HG03354 (cell line): ENCODE data around the gene MCU.

Experiments
- ATAC-seq: cut with Tn5 transposase; IDR thresholded peaks from one replicate; pipeline ENCODE4 v1.9.1; 2021; ENCODE audit warnings: mild to moderate bottlenecking; ENCODE audit not compliant: unreplicated experiment, poor library complexity, severe bottlenecking

The MCU gene

GRCh38 chr10:72825163-72825562 is 133.2 kb downstream of the MCU start:
- ATAC-seq, result no peak

DNA sequence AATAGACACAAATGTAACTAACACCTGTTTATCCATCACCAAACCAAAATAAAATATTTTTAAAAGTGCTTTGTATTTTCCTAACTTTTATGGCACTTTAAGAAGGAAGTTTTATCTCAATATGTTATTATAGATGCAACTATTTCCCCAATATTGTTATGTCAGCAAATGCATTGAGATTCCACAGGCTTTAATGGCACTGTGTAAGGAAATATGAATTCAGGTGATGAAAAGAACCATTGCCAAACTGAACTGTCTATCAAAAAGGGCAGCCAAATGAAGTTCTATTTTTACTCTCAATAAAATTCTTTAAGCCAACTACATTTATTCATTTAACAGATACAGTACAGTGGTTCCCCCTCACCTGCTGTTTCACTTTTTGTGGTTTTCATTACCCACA is 134.4 kb downstream of the MCU start:
- ATAC-seq, result no peak

DNA sequence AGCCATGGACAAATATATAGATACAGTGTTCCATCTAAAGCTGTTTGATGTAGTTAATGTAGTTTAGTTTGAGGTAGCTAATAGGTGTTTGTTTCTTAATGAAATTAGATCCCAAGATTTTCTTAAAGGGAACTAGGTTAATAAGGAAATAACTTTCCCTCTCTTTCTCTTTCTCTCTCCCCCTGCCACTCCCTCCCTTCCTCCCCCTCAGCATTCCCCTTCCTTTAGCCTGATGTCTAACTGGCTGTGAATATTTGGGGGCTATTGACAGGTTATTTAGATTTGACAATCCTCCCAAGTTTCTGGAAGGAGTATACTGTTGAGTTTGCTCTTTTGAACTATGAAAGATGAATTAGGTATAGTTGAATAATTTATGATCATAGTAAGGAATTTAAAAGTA is 136.4 kb downstream of the MCU start:
- no peak for ATAC-seq

DNA sequence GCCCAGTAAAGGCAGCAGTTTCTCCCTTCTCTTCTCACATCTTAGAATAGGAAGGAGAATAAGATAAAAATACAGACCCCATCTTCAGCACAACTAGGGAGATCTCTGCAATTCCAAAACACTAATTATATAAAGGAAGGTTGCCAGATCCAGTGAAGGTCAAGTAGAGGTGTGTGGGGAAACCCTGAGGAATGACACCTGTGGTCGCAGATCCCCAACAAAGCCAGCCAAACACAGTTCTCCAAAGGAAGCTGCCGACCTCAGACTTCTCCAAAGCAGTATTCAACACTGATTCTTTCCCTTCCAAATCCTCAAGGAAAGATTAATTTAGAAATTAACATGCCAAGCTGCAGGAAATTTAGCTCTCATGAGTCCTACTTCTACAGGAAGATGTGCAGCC is 138.7 kb downstream of the MCU start:
- no peak for ATAC-seq

GRCh38 chr10:72831696-72832409 is 139.9 kb downstream of the MCU start:
- ATAC-seq, result no peak

DNA sequence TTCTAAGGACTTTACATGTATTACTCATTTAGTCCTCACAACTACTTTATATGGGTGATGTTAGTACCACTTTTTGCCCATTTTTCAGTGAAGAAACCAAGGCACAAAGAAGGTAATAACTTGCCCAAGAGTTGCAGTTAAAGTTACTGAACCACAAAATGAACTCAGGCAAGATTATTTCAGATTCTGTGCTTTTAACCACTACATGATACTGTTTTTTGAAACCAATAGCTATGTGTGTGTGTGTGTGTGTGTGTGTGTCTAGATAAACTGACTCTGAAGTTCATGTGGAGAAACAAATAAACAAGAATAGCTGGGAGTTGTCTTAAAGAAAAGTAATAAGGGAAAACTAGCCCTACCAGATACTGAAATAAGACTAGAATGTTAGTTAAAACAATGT is 140.8 kb downstream of the MCU start:
- ATAC-seq, result no peak

- ATAC-seq, result no peak
Measured at GRCh38 chr10:72834183-72834825, 142.4 kb downstream of the MCU start.

DNA sequence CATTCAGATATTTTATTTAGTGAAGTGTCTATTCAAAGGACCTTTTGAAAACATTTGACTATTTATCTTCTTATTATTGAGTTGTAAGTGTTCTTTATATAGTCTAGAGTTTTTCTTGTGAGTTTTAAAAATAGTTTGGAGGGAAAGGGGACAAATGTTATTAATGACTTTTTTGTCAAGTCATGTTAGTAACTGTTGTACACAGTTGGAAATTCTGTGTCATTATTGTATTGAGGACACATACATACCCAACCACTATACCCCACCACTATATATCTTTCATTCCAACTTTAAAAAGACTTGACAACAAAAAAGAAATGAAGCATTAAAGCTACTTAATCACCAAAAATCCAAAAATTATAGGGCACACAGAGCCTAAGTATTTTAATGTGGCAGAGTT is 148.4 kb downstream of the MCU start:
- ATAC-seq, result no peak

GRCh38 chr10:72841487-72841886 is 149.5 kb downstream of the MCU start:
- ATAC-seq, result no peak

DNA sequence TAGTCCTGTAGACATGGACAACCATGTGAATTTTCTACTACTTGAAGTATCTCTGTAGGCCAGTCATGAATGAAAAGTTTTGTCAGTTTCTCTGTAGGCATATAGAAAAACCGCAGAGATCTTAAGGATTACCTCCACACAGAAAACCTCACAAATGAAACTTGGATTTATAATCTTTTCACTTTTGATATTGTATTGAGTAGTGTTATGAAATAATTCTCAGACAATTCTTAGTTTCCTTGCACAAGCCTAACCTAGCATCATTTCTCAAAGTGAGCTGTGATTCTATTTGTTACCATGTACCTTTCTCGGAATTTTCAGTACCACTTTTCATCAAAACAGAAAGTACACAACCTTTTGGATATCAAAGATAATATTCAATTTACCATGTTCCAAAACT is 150.2 kb downstream of the MCU start:
- no peak for ATAC-seq

GRCh38 chr10:72846238-72846637 is 154.3 kb downstream of the MCU start:
- ATAC-seq, result no peak

GRCh38 chr10:72847681-72848080 is 155.7 kb downstream of the MCU start:
- no peak for ATAC-seq

DNA sequence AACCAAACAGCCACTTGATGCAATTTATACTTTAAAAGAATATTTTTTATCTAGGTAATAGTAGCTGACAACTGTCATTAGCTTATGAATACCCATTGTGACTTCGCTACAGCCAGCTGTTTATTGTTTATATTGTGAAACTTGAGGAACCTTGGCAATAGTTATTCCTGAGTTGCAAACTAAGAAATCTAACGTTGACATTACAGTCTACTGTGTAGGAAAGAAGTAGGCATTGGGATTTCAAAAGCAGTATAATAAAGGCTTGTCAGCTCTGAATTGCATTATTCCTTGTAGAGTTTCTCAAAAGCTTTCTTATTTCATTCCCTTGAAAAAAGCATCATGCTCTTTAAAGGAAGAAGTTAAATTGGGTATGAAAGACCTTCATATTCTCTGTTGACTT is 158.9 kb downstream of the MCU start:
- ATAC-seq, result no peak

- no peak for ATAC-seq
Measured at GRCh38 chr10:72851509-72851908, 159.6 kb downstream of the MCU start.

GRCh38 chr10:72852508-72852907 is 160.6 kb downstream of the MCU start:
- no peak for ATAC-seq

GRCh38 chr10:72855129-72855528 is 163.2 kb downstream of the MCU start:
- no peak for ATAC-seq

GRCh38 chr10:72855790-72856189 is 163.8 kb downstream of the MCU start:
- ATAC-seq, result no peak

DNA sequence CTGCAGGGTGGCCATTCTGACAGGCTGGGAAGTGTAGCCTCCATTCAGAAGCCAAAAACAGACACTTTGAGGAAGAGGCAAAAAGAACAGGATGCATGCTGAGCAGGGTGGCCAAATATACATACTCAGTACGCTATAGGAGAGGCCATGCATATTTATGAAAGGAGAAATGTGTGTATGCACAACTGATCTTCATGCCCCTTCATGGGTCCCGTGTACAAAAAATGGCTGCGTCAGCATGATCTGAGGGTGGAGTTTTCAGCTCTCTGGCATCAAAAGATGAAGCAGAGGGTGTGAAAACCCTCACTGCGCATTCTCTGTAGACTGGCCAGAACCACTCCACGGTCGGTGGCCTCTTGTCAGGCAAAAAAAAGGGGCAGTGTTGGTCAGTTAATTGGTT is 166.1 kb downstream of the MCU start:
- no peak for ATAC-seq

DNA sequence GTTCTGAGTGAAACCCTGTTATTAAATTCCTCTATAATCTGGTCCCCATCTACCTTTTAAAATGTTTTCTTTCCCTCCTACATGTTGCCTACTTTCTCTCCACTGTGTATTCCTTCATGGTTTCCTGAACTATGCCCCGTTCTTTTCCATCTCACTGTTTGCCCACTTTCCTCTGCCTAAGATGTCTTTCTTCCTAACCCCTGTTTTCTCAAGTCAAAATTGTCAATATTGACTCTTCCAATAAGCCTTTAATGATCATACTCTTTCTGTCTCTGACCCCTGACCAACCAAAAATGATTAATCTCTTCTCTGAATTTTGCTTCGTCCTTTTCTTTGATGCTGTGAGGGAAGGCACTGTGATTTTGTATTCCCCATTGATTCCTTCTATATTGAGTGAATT is 171.0 kb downstream of the MCU start:
- no peak for ATAC-seq

DNA sequence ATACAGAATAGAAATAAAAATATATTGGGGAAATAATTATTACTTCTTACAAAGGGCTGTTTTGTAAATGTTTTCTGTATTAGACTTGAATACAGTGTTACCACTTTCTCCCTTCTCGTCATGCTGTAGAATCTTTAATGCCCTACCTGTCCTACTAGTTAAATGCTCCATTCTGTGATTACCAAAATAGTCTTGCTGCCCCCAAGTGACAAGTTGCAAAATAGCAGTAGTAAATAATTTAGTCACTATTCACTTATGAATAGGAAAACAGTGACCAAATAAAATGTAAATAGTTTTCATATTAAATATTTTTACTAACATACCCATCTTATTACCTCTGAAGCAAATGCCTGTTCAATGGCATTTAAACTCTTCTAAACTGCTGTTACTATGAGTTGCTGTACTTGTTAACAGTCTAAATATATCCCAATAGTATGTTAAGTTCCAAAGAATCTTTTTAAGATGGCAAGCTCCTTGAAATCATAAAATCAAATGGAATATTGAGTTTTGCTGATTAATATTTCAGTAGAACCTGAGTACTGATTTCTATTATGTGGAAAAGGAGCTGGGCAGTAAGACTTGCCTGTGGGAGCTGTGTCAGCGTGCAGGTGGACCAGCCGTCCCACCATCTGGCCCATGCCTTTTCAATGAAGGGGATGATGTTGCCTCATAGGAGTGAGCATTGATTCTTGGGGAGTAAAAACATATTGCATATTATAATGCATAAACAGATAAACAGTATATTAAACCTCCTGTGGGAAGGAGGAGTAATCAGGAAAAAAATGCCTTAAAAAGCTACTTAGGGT is 183.5 kb downstream of the MCU start:
- ATAC-seq, result no peak

DNA sequence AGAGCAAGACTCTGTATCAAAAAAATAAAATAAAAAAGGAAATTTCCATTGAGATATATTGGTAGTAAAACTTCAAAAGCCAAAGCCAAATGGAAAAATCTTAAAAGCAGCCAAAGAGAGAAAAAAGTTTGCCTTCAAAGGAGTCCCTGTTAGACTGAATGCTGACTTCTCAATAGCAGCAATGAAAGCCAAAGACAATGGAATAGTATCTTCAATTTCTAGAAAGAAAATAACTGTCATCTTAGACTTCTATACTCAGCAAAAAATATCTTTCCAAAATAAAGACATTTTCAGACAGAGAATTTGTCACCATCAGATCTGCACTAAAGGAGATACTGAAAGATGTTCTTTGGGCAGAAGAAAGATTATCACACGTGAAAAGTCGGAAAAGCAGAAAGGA is 187.3 kb downstream of the MCU start:
- ATAC-seq, result no peak
